Measurements from ENCODE around the gene TTC34.

The TTC34 gene

GRCh38 chr1:2604156-2604843 is 197.2 kb downstream of the TTC34 start:
- Histone ChIP-seq H3K36me3 (ENCODE audit: control insufficient read depth, insufficient read depth, low read length) (no peaks in the 10 kb centered on the region), H3K4me3 (ENCODE audit: extremely low read depth, insufficient read depth, low read length, poor library complexity, severe bottlenecking) (no peak overlapping the region), H3K4me1 (ENCODE audit: control insufficient read depth, insufficient read depth, low read length, poor library complexity, severe bottlenecking) (no peaks in the 10 kb centered on the region), H3K9me3 (ENCODE audit: control insufficient read depth, low read length) (no peaks in the 10 kb centered on the region), H3K27ac (ENCODE audit: low read depth, low read length, severe bottlenecking) (no peak overlapping the region)
- 92 to 94% methylated on average over 15 of the region's 19 CpGs for WGBS, 2 experiments (ENCODE audit: insufficient coverage in 2 of 2)

- no peak overlapping the region for H3K4me3 ChIP-seq (ENCODE audit: extremely low read depth, insufficient read depth, low read length, poor library complexity, severe bottlenecking)
- 89 to 92% methylated on average over 19 to 25 of the region's 25 CpGs for WGBS, 2 experiments (ENCODE audit: insufficient coverage in 2 of 2)
- no peaks in the 10 kb centered on the region for H3K9me3 ChIP-seq (ENCODE audit: control insufficient read depth, low read length)
- no peaks in the 10 kb centered on the region for H3K4me1 ChIP-seq (ENCODE audit: control insufficient read depth, insufficient read depth, low read length, poor library complexity, severe bottlenecking)
- no peaks in the 10 kb centered on the region for H3K36me3 ChIP-seq (ENCODE audit: control insufficient read depth, insufficient read depth, low read length)
- H3K27ac ChIP-seq (ENCODE audit: low read depth, low read length, severe bottlenecking): no peak overlapping the region
These were observed 197.9 kb downstream of the TTC34 start for GRCh38 chr1:2603521-2604155.

GRCh38 chr1:2602866-2603520 is 198.5 kb downstream of the TTC34 start:
- Histone ChIP-seq H3K4me1 (ENCODE audit: control insufficient read depth, insufficient read depth, low read length, poor library complexity, severe bottlenecking) (no peaks in the 10 kb centered on the region), H3K9me3 (ENCODE audit: control insufficient read depth, low read length) (no peaks in the 10 kb centered on the region), H3K4me3 (ENCODE audit: extremely low read depth, insufficient read depth, low read length, poor library complexity, severe bottlenecking) (no peak overlapping the region), H3K36me3 (ENCODE audit: control insufficient read depth, insufficient read depth, low read length) (no peaks in the 10 kb centered on the region), H3K27ac (ENCODE audit: low read depth, low read length, severe bottlenecking) (no peak overlapping the region)
- 83 to 84% methylated on average over 12 to 17 of the region's 18 CpGs for WGBS, 2 experiments (ENCODE audit: insufficient coverage in 2 of 2)

GRCh38 chr1:2602311-2602835 is 199.1 kb downstream of the TTC34 start:
- H3K36me3 ChIP-seq (ENCODE audit: control insufficient read depth, insufficient read depth, low read length): no peaks in the 10 kb centered on the region
- 81 to 90% methylated on average over 13 to 14 of the region's 15 CpGs for WGBS, 2 experiments (ENCODE audit: insufficient coverage in 2 of 2)
- H3K4me3 ChIP-seq (ENCODE audit: extremely low read depth, insufficient read depth, low read length, poor library complexity, severe bottlenecking): no peak overlapping the region
- H3K4me1 ChIP-seq (ENCODE audit: control insufficient read depth, insufficient read depth, low read length, poor library complexity, severe bottlenecking): no peaks in the 10 kb centered on the region
- no peak overlapping the region for H3K27ac ChIP-seq (ENCODE audit: low read depth, low read length, severe bottlenecking)
- no peaks in the 10 kb centered on the region for H3K9me3 ChIP-seq (ENCODE audit: control insufficient read depth, low read length)

DNA sequence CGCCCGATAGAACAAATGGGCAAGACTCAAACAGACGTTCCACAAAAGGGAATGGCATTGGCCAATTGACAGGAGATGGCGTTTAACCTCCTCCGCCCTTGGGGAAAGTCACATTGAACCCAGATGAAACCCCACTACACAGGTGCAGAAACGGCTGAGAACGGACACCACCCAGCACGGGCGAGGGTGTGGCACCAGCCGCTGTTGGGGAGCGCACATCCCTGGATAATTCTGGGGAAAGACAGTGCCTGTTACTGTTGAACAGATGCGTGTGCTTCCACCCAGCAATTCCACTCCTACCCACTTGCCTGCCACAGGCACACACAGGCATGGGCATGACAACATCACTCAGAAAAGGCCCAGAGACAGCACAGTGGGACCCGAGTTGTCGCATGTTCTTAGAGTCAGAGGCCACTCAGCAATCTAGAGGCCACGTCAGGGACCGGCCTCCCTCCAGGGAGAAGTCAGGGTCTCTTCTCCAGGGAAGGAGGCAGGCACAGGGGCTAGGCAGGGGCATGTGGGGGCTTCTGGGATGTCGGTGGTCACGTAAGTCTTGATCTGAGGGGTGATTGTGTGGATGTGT is 199.7 kb downstream of the TTC34 start:
- Histone ChIP-seq H3K27ac (ENCODE audit: low read depth, low read length, severe bottlenecking) (no peak overlapping the region), H3K9me3 (ENCODE audit: control insufficient read depth, low read length) (no peaks in the 10 kb centered on the region), H3K4me1 (ENCODE audit: control insufficient read depth, insufficient read depth, low read length, poor library complexity, severe bottlenecking) (no peaks in the 10 kb centered on the region), H3K4me3 (ENCODE audit: extremely low read depth, insufficient read depth, low read length, poor library complexity, severe bottlenecking) (no peak overlapping the region), H3K36me3 (ENCODE audit: control insufficient read depth, insufficient read depth, low read length) (no peaks in the 10 kb centered on the region)
- WGBS, 2 experiments (ENCODE audit: insufficient coverage in 2 of 2): 82% methylated on average over 15 to 17 of the region's 18 CpGs

DNA sequence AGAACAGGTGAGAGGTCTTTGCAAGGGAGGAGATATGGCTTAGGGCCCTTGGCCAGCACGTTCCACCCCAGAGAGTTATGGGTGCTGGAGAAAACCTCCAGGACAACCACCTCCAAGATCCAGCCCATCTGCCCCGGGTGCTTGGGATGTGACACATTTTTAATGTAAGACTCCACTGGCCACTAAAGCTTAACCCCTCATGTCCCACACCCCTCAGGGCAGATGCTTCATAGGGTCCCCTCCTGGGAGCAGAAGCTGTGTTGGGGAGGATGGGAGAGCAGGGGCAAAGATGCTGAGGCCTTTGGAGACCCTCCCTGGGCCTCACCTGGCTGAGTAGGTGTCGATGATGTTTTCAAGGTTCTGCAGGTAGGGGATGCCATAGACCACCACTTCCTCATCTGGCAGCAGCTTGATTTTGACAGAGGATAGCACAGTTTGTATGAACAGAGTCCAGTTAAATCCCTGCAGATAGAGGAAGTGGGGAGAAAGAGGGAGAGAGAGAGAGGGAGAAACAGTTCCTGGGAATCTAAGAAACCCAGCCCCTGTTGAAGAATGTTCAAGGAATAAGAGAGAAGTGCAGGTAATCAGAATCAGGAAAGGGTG is 203.1 kb downstream of the TTC34 start:
- Histone ChIP-seq H3K9me3 (ENCODE audit: control insufficient read depth, low read length) (no peaks in the 10 kb centered on the region), H3K4me3 (ENCODE audit: extremely low read depth, insufficient read depth, low read length, poor library complexity, severe bottlenecking) (no peak overlapping the region), H3K27ac (ENCODE audit: low read depth, low read length, severe bottlenecking) (no peak overlapping the region), H3K36me3 (ENCODE audit: control insufficient read depth, insufficient read depth, low read length) (no peaks in the 10 kb centered on the region), H3K4me1 (ENCODE audit: control insufficient read depth, insufficient read depth, low read length, poor library complexity, severe bottlenecking) (no peaks in the 10 kb centered on the region)
- WGBS, 2 experiments (ENCODE audit: insufficient coverage in 2 of 2): 70 to 73% methylated on average over 1 to 2 of the region's 3 CpGs

GRCh38 chr1:2597441-2598328 is 203.8 kb downstream of the TTC34 start:
- no peak overlapping the region for H3K4me3 ChIP-seq (ENCODE audit: extremely low read depth, insufficient read depth, low read length, poor library complexity, severe bottlenecking)
- no peaks in the 10 kb centered on the region for H3K4me1 ChIP-seq (ENCODE audit: control insufficient read depth, insufficient read depth, low read length, poor library complexity, severe bottlenecking)
- H3K36me3 ChIP-seq (ENCODE audit: control insufficient read depth, insufficient read depth, low read length): no peaks in the 10 kb centered on the region
- 74 to 79% methylated on average over 28 to 34 of the region's 34 CpGs for WGBS, 2 experiments (ENCODE audit: insufficient coverage in 2 of 2)
- H3K9me3 ChIP-seq (ENCODE audit: control insufficient read depth, low read length): no peaks in the 10 kb centered on the region
- no peak overlapping the region for H3K27ac ChIP-seq (ENCODE audit: low read depth, low read length, severe bottlenecking)

GRCh38 chr1:2596530-2597333 is 204.8 kb downstream of the TTC34 start:
- H3K4me3 ChIP-seq (ENCODE audit: extremely low read depth, insufficient read depth, low read length, poor library complexity, severe bottlenecking): no peak overlapping the region
- 89 to 92% methylated on average over 22 to 27 of the region's 28 CpGs for WGBS, 2 experiments (ENCODE audit: insufficient coverage in 2 of 2)
- H3K27ac ChIP-seq (ENCODE audit: low read depth, low read length, severe bottlenecking): no peak overlapping the region
- H3K9me3 ChIP-seq (ENCODE audit: control insufficient read depth, low read length): peaks cover under 1% of the 10 kb centered on the region
- H3K4me1 ChIP-seq (ENCODE audit: control insufficient read depth, insufficient read depth, low read length, poor library complexity, severe bottlenecking): no peaks in the 10 kb centered on the region
- H3K36me3 ChIP-seq (ENCODE audit: control insufficient read depth, insufficient read depth, low read length): no peaks in the 10 kb centered on the region

GRCh38 chr1:2595812-2596529 is 205.5 kb downstream of the TTC34 start:
- 90% methylated on average over 28 to 31 of the region's 31 CpGs for WGBS, 2 experiments (ENCODE audit: insufficient coverage in 2 of 2)
- H3K27ac ChIP-seq (ENCODE audit: low read depth, low read length, severe bottlenecking): no peak overlapping the region
- H3K4me3 ChIP-seq (ENCODE audit: extremely low read depth, insufficient read depth, low read length, poor library complexity, severe bottlenecking): no peak overlapping the region

More at GRCh38 chr1:2595812-2596529, 205.5 kb downstream of the TTC34 start:
- H3K36me3 ChIP-seq (ENCODE audit: control insufficient read depth, insufficient read depth, low read length): no peaks in the 10 kb centered on the region
- H3K9me3 ChIP-seq (ENCODE audit: control insufficient read depth, low read length): peaks cover 3% of the 10 kb centered on the region
- H3K4me1 ChIP-seq (ENCODE audit: control insufficient read depth, insufficient read depth, low read length, poor library complexity, severe bottlenecking): no peaks in the 10 kb centered on the region
